DMS79 (cell line): ENCODE results near the gene AOAH.
A peak's percentile ranks its signal among the peaks of the same experiment; 100 is the strongest.

Source experiments
- DNase-seq: peaks from one replicate; lab custom pipeline; 2025; lab: John Stamatoyannopoulos, UW

The AOAH gene

DNA sequence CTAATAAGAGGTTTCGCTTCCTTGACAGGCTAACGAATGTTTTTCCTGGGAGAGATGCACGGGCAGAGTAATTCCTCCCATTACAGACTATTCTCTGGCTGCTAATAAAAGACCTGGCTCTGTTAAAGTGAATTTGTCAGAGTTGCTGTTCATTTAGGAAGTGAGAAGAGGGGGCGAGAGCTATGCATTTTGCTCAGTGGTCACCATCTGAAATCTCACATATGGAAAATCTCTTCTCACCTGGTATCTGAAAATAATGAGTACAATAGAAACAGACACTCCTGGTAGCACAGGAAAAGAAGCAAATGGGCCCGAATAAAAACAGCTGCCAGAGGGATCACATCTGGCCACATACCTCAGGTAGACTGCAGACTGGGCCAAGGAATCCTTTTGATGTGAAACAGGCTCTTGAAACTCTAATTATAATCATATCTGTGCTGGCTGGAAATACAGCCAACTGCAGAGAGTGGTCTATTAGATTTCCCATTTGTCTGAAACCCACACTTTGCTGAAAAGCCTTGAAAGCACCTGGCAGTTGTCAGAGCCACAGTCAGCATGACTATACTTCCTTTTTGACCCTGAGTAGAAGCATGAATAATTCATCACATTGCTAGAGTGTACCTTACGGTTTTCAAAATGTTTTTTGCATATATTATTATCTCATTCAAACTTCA, 33.6 kb downstream of the AOAH start:
- DNase-seq: no peak

DNA sequence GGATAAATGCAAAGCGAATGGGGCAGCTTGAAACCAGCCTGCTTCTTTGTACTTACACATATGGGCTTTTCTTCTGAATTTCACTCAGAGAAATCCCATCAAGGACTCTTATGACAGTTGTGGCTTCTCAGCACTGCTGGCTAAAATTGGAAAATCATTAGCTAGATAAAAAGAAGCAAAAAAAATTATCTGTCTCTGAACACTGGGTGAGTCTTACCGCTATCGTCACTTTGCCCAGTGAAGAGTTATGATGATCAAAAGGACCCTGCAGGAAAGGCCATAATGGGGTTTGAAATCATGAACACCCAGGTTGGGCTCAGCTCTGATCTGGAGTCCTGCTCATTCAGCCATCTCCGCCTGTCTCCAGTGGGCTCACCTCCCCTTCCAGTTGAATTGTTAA, 34.3 kb downstream of the AOAH start:
- no peak for DNase-seq

DNA sequence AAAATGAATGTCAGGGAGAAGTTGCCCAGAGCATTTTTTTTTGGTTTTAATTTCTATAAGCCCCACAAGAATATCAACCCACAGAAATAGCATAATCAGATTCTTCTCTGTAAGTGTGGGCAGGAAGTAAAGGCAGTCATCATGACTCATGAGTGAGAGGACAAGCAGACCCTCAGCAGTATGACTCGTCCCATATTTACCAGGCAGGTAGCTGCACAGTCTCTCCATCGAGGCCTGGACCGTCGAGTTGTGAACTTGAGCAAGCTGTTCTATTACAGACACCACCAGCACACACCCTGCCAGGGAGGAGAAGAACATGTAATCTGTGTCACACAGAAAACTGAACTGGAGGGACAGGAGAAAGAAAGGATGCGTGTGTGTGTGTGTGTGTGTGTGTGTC, 37.8 kb downstream of the AOAH start:
- DNase-seq: no peak

DNA sequence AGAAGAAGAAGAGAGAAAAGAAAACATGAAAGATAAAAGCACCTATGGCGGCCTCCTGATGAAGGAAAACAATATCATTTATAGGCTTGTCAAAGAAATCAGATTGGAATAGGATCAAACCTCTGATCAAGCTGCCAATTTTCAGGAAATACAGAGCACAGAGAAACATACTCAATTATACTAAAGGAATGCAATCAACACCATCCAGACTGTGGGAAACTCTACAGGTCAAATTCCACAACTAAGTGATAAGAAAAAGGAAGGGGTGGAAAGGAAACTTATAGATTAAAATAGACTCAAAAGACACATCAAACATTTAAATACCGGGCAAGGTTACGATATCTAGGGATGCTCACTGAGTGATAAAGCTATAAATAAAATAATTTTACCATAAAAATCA, 39.3 kb downstream of the AOAH start:
- DNase-seq: no peak

DNA sequence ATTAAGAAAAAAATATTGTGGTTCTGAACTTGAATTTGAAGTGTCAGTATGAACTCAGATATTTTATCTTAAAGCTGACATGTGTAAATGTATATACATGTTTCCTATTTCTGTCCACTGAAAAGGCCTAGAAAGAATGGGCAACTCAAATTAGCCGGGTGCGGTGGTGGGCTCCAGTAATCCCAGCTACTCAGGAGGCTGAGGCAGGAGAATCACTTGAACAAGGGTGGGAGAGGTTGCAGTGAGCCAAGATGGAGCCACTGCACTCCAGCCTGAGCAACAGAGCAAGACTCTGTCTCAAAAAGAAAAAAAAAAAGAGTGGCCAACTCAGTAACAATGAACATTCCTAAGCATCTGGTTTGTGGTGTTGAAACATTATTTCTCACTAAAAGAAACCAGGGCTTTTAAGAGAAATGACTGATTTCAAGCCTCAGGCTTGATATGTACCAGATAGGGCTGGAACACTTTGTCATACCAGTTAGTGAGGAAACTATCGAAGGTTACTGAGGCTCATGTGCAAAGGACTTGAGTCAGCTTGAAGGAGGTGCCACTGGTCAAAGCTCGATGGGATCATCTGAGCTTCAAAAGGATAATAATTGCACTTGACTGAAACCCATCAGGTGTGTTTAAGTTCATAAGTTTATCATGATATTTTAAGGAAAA, 40.5 kb downstream of the AOAH start:
- no peak for DNase-seq

DNA sequence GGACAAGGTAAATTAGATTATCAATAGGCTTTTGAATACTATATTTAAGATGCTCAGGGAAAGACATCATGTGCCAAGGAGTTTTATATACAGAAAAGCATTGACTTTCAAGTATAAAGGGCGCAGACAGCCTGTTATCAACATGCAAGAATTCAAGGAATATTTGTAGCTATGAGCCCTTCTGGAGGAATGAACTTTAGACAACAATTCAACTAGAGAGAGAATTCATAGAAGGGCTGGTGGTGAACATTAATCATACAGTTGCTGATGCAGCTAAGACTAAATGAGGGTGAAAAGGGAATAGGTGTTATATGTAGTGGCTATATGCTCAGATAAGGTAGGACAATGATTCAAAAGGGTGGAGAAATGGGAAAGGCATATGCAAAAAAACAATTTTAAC, 41.2 kb downstream of the AOAH start:
- no peak for DNase-seq

DNA sequence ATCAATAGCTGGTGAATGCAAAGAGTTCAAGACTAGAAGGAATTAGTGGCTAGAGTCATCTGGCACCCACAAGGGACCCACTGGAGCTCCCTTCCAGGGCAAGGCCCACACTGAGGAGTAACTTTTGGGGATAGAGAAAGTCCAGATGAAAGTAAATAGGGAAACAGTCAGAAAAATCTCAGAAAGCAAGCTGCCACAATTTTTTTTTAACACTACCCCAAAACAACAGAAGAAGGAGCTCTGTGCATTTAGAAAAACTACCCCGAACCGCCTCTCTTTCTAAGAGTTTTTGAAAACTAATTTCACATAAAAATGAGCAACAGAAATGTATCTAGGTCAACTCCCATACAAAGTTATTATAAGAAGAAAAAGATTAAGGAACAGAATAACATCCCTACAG, 42.2 kb downstream of the AOAH start:
- DNase-seq: no peak

DNA sequence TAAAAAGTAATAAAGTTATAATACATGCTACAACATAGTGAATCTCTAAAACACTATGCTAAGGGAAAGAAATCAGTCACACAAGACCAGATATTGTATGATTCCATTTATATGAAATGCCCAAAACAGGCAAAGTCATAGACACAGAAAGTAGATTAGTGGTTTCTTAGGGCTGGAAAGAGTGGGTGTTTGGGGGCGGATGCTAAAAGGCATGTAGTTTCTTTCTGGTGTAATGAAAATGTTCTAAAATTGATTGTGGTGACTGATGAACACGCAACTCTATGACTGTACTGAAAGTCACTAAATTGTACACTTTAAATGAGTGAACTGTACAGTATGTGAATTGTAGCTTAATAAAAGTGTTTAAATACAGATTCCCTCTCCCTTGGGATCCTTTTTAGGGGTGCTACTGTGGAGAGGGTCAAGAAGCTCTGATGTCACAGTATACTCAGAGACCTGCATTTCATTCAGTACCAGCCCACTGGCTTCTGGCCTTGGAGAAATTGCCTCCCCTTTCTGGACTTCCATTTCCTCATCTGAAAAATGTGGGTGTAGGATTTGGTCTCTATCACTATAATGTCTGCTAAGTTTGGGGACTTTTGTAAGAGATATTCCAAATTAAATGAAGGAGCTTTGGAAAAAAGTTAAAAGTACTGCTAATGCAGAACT, 46.4 kb downstream of the AOAH start:
- DNase-seq: no peak

DNA sequence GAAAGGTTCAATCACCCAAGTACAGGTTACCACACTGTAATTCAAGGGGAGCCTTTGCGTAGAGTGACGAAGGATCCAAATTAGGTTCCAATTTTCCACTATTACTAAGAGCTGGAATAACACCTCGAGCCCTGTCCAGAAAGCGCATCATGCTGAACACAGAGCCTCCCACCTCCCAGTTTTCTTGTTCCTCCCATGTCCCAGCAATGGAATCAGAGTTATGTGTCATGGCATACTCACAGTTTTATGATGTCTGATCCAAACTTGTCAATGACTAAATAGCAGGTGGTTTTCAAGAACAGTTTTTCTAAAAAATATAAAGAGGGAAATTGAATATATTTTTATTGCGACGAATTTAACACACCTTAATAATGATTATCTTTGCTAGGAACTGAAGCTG, 50.6 kb downstream of the AOAH start:
- no peak for DNase-seq

DNA sequence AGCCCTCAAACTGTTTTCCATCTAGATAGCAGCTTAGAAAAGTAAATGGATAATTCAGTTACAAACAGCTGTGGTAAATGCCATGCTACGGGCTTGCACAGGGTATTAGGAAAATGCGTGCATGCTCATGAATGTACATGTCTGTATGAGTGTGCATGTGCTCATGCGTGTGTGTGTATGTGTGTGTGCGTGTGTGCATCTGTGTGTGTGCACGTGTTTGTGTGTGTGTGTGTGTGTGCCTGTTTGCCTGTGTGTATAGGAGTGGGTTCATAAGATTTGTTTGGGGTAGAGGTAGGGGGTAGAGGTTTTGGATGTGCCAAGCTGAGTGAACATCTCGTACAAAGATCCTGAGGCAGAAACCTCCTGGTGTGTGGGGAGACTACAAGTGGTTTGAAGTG, 52.9 kb downstream of the AOAH start:
- DNase-seq: no peak

DNA sequence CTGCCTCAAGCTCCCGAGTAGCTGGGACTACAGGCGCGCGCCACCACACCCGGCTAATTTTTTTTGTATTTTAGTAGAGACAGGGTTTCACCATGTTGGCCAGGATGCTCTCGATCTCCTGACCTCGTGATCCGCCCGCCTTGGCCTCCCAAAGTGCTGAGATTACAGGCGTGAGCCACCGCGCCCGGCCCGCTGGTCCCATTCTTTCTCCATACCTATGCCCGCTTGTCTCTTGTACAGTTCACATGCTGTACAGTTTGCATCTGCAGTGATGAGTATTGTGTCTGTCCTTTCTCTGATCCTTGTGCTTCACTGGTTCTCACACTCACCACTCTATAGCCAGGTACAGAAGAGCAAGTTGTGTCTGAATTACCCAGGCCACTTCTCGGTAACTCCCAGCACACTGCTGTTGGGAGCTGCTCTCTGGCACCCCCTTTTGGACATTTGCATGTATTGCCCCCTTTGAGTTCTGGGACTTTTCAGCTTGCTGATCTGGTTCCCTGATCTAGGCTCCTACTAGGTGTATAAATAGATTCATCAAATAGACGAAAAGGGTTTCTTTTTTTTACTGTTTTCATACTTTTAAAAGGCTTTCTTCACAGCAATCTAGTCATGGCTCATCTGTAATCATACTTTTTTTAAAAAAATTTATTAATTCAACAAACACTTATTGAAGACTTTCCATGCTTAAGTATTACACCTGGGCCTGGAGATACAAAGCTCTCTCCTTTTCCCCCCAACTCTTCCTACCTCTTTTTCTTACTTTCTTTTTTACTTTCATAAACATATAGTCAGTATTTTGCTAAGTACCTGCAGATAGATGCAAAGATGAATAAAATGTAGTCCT, 53.5 kb downstream of the AOAH start:
- peak; percentile 5 for DNase-seq

DNA sequence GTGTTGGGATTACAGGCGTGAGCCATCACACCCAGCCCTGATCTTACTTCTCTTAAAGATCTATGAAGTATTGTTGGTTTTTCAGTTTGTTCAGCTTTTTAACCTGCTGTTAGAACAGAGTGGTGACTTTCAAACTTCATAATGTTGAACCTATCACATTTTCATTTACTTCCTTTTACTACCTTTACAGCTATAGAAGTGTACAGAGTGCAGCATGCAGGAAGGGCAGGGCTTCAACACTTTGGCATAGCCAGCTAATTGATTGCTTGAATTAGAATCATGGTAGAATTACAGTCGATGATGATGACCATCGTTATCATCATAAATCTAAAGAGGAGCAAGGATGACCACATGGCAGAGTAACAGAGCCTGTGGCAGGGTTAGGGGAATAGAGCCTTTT, 55.5 kb downstream of the AOAH start:
- no peak for DNase-seq

DNA sequence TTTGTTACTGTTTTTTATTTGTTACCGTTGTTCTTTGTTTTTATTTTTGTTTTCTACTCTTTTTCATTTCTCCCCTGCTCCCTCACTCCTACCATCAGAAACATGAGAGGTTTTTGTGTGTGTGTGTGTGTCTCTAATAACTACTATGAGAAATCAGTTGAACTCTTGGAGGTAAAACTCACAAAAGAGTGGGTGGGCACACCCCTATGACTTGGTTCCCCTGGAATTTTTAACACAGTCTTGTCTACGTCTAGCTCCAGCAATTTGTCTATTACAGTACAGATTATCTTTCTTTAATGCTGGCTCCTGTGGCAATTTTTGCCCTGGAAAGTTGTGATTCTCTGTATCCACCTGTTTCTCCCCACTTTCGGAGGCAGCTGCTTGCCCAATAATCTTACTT, 56.2 kb downstream of the AOAH start:
- DNase-seq: no peak

DNA sequence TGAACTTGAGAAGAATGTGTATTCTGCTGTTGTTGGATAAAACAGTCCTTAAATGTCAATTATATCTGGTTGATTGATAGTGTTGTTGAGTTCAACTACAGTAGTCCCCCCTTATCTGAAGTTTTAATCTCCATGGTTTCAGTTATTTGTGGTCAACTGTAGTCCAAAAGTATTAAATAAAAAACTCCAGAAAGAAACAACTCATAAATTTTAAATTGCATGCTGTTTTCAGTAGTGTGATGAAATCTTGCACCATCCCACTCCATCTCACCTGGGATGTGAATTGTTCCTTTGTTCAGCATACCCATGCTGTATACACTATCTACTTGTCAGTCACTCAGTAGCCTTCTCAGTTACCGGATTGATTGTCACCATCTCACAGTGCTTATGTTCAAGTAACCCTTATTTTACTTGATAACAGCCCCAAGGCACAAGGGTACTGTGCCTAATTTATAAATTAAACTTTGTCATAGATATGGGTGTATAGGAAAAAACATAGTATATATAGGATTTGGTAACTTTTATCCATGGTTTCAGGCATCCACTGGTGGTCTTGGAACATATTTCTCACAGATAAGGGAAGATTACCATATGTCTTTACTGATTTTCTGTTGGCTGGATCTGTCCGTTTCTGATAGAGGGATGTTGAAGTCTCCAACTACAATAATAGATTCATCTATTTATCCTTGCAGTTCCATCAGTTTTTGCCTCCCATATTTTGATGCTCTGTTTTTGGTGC, 57.1 kb downstream of the AOAH start:
- no peak for DNase-seq

DNA sequence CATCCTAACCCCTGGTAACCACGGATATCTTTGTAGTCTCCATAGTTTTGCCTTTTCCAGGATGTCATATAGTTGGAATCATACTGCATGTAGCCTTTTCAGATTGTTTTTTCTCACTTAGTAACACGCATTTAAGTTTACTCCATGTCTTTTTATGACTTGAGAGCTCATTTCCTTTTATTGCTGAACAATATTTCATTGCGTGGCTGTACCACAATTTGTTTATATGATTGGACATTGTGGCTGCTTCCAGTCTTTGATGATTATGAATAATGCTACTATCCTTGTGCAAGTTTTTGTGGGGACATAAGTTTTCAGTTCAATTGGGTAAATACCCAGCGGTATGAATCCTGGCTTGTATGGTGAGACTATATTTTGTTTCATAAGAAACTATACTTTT, 60.8 kb downstream of the AOAH start:
- DNase-seq: no peak

DNA sequence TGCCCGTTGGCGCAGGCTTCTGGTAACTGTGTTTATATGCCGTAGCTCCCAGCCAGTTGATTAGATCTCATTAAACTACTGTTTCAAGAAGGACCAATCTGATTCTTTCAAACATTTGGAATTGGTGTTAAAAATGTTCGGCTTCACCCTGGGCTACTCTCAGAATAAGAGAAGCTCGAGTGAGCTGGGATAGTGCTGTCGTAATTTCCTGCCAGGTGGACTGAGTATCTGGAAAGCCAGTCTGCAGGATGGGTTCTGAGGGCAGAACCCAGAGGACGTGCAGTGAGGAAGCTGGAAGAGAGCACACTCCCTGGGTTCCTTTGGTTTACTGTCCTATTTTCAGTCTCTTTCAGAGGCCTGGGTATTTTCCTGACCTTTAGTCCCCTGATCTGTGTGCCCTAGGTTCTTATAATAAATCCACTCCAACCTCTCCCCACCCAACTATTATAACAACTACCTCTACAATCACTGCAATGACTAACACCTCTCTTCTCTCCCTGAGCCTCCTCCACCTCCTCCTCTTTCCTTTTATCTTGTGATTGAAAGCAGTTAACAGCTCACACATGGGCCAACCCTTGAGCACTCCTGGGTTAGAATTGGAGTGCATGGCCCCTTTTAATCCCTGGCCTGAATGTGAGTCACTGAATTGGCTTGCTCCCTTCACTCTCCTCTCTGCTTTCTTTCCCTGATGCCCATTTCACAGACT, 63.0 kb downstream of the AOAH start:
- DNase-seq: no peak

DNA sequence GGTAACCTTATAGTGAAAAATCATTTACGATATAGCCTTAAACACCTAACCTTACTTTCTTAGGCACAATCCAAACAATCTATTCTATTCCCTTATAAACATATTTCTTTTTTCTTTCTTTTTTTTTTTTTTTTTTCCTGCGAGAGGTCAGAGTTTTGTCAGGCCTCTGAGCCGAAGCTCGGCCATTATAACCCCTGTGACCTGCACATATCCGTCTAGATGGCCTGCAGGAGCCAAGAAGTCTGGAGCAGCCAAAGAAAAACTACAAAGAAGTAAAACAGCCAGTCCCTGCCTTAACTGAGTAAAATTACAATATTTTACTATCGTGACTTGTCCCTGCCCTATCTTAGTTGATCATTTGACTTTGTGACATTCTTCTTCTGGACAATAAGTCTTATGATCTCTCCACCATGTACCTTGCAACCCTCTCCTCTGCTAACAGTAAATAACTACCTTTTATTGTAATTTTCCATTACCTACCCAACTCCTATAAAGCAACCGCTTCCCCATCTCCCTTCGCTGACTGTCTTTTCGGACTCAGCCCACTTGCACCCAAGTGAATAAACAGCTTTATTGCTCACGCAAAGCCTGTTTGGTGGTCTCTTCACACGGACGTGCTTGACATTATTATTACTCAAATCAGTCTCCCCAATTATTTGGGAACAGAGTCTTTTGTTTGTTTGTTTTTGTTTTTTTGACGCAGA, 64.5 kb downstream of the AOAH start:
- DNase-seq: no peak

DNA sequence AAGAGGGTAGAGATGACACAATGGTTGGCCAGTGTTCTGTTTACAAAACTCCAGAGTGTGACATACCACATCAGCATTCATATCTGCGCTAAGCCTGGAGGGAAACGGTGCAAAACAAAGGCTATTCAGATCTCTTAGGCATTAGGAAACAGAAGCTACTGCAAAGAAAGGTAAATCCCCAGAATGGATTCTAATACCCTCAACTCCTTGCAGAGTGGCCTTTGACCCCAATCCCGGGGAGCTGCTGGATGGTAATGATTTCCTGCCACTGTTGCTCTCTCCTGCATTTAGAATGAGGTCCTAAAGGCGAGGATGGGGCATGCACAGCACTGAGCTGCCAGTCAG, 65.2 kb downstream of the AOAH start:
- no peak for DNase-seq

DNA sequence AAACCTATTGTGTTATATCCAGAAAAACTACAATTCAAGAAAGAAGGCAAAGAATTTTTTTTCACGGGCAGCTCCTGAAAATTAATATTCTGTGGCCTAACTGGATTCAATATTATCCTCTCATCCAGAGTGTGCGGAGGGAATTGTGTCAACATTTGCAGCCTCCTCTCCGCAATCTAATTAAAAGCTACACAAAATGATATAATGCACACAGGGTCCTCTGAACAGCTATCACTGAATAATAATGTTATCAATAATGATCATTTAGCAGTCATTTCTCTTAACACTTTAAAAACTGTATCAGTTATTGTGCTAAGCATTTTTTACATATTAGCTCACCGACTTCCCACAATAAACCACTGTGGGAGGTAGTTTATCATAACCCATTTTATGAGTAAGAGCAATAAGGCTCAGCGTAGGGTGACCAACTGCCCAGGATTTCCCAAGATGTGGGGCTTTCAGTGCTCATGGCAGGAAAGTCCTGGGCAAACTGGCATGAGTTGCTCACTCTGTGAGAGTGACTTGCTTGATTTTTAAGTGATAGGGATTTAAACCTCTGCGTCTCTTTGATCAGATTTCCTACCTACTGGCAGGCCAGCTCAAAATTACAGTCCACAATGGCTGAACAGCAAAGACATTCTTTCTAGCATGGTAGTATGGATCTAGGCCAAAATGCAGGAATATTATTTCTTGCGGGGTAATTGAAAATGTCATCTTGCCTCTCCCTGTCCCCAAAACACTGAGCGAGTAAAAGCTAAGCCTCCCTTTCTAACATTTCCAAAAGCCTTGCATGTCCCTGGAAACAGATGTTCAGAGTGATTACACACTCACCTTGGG, 65.7 kb downstream of the AOAH start:
- DNase-seq: no peak
